Measurements from ENCODE around the gene NLRP14. TPM values are rescaled to one million over a fixed set of nuclear protein-coding genes. Genes with fewer than 3 reads are reported as not detected.

NLRP14 gene
- total and polyA plus RNA-seq, 2 of the 8 experiments (the other 6 are each of a cell fraction or from before 2014, with no cell fraction given): 0.05 TPM; not detected in 1

- TF ChIP-seq RXRA (IDR thresholded peaks at IDR 0.05; ENCODE audit: insufficient read depth, low read depth, low read length): no peak
Observed at GRCh38 chr11:7050191-7050590, 29.9 kb downstream of the NLRP14 start (continued).
